GM18507 (cell line): ENCODE results near the gene DNASE1L1.
A peak's percentile ranks its signal among the peaks of the same experiment; 100 is the strongest.

ENCODE experiments used
- DNase-seq: peaks from one replicate; pipeline ENCODE4 v3.0.0; 2011; ENCODE audit warnings: low read depth; ENCODE audit not compliant: insufficient read length; ENCODE audit errors: extremely low spot score
- FAIRE-seq: peaks from 2 replicates; lab custom pipeline; 2011; peaks lifted over from hg19 to GRCh38; lab: Jason Lieb, UNC

Gene DNASE1L1

GRCh38 chrX:154409222-154409871, at the start of gene DNASE1L1:
Gene DNASE1L1 (minus strand): TSS chrX:154409254. CDS start chrX:154405568, 3,686 bp downstream.
- no peak for DNase-seq
- FAIRE-seq = peak; percentile 88

GRCh38 chrX:154458116-154458953, 49.3 kb upstream of the DNASE1L1 start, which contains the start of gene PLXNA3:
Gene PLXNA3 (plus strand): TSS chrX:154458281. CDS start chrX:154460184, 1,903 bp downstream.
- FAIRE-seq (no peak), DNase-seq (peak; percentile 30)

GRCh38 chrX:154457491-154458115, 48.5 kb upstream of the DNASE1L1 start:
- FAIRE-seq (peak; percentile 54), DNase-seq (peak; percentile 36)

- no peak for FAIRE-seq
- DNase-seq = no peak
Measured at GRCh38 chrX:154452823-154453222, 43.8 kb upstream of the DNASE1L1 start.

GRCh38 chrX:154450312-154450711, 41.3 kb upstream of the DNASE1L1 start:
- FAIRE-seq (no peak), DNase-seq (no peak)

GRCh38 chrX:154449618-154450017, 40.6 kb upstream of the DNASE1L1 start:
- DNase-seq = no peak
- FAIRE-seq = no peak

- no peak for FAIRE-seq
- no peak for DNase-seq
Measured at GRCh38 chrX:154448484-154448883, 39.4 kb upstream of the DNASE1L1 start.

GRCh38 chrX:154446430-154446829, 37.4 kb upstream of the DNASE1L1 start:
- FAIRE-seq (no peak), DNase-seq (no peak)

- DNase-seq (no peak), FAIRE-seq (no peak)
Measured at GRCh38 chrX:154445776-154446175, 36.7 kb upstream of the DNASE1L1 start.

- no peak for DNase-seq
- peak; percentile 9 for FAIRE-seq
Measured at GRCh38 chrX:154444755-154445246, 35.7 kb upstream of the DNASE1L1 start.

- FAIRE-seq (peak; percentile 82), DNase-seq (peak; percentile 69)
Measured at GRCh38 chrX:154443992-154444754, 35.1 kb upstream of the DNASE1L1 start, which contains the start of gene FAM50A. Gene FAM50A (plus strand): TSS chrX:154444141. CDS start chrX:154444236, 95 bp downstream.

GRCh38 chrX:154443479-154443910, 34.4 kb upstream of the DNASE1L1 start:
- DNase-seq = no peak
- FAIRE-seq = no peak

- DNase-seq = no peak
- no peak for FAIRE-seq
Measured at GRCh38 chrX:154441984-154442707, 33.1 kb upstream of the DNASE1L1 start.

GRCh38 chrX:154441564-154441963, 32.5 kb upstream of the DNASE1L1 start:
- DNase-seq = no peak
- no peak for FAIRE-seq

- DNase-seq = no peak
- FAIRE-seq = no peak
Measured at GRCh38 chrX:154440623-154441357, 31.7 kb upstream of the DNASE1L1 start.

- no peak for FAIRE-seq
- no peak for DNase-seq
Measured at GRCh38 chrX:154439841-154440240, 30.8 kb upstream of the DNASE1L1 start.

GRCh38 chrX:154437971-154438893, 29.2 kb upstream of the DNASE1L1 start:
- DNase-seq = no peak
- FAIRE-seq = no peak
